CD4-positive, alpha-beta T cell treated with Interleukin-17A for 4 hours (primary cell): ENCODE data around the gene HOXB4.

Experiments used
- DNase-seq: peaks from one replicate; pipeline ENCODE4 v3.0.0-alpha.2; 2020; ENCODE audit warnings: mixed read lengths

Gene HOXB4

DNA sequence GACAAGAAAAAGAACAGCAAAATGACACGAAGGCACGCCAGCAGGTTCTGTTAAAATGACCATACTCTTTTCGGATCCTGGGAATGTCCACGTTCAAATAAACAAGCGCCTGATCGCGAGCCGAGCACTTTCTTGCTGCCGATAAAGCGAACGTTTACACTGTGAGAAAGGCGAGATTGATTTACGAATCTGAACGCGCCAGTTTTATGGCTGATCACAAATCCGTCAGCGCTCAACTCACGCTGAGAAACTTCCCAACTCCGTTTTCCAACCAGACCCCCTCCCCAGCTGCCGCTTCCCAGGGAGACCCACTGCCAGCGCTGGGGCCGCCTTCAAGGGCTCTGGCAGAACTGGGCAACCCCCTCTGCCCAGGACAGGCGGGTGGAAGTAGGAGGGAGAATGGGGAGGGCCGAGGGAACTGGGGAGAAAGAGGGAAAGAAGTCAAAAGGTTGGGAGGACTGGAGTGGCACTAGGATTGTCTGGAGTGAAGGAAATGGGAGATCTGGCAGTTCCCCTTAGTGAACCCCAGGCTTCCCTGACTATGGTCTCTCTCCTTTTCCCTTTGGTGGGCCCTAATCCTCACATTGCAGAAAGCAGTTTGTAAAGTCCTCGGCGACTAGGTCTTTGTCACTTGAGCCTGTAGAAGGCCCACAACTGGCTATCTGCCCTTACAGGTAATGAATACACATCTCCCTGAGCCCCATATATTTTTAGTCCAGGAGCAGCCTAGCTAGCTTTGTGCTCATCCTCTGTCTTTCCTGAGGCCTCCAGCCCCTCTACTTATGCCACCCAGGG, 6.9 kb downstream of the HOXB4 start:
- no peak for DNase-seq

DNA sequence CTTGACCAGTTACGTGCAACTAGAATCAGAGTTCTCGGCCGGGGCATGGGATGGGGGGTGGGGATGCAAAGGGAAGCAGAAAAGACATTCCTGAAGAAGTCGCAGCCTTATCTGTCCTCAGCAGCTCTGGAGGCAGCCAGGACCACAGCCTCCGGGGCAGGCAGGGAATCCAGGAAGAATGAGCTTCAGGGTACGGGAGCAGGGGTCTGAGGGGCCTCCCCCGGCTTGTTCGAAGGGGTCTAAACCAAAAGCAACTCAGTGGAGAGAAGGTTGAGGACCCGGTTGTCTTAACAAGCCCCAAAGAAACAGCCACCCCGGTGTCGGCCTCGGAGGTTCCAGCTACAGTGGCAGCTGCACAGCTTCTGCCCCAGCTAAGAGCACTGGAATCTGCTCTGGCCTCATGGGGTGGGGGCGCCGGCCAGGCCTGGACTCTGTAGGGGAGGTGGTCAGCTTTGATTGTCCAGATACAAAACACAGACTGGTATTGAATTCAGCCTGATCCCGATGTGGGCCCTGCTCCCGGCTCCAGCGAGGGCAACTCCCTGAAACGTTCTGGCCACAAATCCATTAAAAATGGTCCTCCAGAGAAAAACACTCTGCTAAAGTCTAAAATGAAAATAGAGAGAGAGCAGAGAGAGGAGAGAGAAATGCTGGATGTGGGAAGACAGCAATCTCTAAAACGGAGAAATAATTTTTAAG, 7.7 kb downstream of the HOXB4 start:
- DNase-seq = no peak

DNA sequence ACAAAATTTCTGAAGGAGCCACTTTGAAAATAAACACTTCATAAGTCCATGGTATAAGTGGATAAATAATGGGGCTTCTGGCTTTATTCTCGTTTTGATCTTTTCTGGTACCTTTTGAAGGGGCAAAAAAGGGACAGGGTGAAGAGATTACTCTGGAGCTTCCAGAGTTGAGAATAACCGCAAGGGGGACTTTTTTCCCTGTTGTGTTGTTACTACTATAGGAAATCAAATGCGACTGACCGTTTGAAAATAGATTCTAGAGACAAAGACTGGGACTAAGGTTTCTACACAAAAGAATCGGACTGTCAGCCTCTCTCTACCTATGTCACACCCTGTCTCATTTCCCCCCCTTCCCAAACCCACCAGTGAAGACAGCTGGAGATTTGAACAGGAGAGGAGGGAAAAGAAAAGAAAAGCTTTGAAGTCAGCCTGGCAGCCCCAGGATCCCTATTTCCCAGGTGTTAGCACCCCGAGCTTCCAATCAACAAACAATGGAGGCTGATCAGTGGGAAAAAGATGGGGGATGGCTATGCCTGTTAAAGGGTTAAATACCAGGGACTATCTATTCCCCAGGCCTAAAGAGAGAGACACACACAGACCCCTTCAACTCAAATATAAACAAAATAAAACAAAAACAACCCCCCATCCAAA, 8.4 kb downstream of the HOXB4 start:
- DNase-seq = no peak

DNA sequence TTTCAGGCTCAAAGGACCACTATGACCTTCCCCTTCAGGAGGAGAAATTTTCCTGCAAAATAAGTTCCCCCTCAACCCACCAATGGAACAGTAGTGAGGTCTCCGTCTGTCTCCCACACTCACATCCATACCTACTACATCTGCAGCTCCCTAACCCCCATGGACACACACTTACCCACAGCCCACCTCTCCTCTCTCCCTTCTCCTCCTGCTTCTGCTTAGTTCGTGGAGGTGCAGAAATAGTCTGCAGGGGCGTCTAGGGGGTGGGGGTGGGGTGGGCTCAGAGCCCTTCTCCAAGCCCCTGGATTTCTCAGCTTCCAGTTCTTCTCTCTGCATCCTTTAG, 8.9 kb downstream of the HOXB4 start:
- no peak for DNase-seq

DNA sequence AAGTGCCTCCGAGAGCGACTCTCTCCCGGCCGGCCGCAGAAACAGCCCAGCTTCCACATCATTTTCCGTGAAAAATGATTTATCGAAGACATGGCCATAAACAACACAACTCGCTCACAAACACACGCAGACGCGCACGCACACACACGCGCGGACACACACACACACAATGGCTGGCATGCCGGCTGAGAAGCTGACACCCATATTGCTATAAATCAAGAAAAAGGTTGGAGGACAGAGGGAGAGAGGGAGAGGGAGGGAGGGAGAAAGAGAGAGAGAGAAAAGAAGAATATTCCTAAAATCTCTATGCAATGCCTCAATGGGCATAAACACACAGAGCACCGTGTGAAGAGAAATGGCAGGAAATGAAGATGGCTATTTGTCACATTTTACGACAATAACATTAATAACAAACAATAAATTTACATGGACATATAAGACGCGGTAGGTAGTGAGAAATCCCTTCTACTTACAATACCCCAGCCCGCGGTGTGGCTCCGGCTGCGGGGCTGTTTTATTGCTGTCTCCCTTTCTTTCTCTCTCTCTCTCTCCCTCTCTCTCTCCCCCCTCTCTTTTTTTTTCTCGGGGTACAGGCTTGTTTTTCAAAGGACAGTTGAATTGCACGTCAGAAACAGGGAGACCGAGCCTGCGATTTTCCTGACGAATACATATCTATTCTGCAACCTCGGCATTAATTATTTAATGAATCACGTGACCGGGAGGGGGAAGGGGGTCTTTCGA, 9.5 kb downstream of the HOXB4 start:
- no peak for DNase-seq

DNA sequence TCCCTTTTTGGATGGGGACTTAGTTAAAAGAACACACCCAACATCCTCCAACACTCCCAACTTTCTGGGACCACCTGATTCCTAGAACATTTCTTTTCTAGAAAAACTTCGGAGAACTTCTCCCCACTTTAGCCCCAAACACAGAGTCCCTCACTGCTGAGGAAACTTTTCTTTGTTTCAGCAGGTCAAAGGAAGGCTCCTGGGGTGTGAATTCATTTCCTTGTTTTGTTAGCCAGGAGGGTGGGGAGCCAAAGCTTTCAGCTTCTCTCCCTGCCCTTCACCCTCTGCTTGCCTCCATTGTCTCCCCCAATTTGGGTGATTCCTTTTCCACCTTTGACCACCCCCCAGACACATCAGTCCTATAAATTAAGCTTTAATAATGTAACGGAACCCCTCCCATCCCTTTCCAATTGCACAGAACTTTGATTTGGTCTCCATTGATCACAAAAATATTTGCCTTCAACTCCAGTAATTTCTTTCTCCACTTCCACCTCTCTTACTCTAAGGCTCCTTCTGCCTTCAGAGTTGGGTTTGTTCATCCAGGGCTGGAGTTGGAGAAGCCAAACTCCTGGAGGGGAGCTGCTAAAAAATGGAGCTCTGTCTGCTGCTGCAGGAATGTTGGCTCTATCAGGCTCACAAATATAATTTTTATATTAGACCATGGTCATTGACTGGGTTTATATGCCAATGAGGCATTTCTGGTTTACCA, 10.3 kb downstream of the HOXB4 start:
- no peak for DNase-seq

DNA sequence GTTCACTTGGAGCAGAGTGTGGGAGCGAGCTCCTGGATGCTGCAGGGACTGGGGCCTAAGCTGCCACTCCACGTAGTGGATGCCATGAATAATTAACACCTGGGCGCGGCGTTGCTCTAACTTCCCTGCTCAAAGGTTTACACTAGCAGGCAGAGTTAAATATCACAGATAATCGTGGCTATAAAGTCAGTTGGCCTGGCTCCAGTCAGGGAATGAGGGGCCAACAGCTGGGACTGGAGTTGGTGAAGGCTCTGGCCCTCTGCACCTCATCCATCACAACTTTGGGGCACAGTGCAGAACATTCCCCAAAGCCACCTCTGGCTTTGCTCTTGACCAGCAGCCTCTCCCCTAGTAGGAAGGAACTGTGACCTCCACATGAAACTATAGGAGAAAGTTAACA, 10.9 kb downstream of the HOXB4 start:
- DNase-seq = no peak

DNA sequence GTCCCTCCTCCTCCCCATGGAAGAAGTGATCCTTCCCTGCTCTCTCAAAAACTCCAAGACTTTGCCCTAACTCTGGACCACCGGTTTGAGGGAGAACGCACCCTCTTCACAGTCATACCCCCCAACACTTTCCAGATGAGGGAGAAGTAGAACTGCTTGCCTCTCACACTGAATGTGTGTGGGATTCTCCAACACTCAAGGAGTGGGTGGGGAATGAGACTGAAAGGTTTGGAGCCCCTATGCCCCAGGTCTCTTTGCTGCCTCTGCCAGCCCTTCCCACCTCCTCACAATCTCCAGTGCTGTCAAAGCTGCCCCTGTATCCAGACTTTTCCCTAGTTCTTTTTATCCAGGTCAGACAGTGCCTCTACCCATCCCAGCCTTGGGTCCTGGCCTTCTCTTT, 11.4 kb downstream of the HOXB4 start:
- DNase-seq = no peak

DNA sequence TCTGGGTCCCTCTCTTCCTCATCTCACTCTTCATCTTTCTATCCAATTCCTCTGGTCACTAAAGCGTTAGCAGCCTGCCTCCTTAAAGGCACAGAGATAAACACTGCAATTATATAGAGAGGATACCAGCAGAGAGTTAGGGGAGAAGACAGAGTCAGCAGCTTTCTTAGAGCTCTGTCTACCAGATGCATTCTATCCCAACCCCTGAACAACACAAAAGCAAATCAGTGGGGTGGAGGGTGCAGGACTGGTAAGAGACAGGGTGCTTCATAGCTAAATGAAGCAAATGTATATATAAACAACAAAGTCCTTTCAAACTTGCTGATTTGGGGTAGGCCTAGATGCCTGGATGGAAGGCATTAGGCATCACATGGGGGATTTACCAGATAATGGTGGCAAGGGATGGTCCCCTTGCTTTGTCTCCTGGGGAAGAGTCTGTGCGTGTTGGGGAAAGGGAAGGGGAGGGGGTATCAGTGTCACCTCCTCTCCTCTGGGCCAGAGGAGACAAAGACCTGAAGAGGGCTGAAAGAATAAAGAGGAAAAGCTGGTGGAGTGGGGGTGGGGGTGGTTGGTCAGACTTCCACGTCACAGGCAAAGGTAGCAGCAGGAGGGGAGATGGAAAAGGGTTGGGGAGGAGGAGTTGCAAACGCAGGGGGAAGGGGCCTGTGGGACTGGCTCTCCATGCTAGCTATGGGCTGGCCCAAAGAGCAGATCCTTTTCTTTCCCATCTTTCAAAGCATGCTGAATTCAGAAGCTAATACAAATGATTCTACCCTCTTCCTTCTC, 12.0 kb downstream of the HOXB4 start:
- no peak for DNase-seq

DNA sequence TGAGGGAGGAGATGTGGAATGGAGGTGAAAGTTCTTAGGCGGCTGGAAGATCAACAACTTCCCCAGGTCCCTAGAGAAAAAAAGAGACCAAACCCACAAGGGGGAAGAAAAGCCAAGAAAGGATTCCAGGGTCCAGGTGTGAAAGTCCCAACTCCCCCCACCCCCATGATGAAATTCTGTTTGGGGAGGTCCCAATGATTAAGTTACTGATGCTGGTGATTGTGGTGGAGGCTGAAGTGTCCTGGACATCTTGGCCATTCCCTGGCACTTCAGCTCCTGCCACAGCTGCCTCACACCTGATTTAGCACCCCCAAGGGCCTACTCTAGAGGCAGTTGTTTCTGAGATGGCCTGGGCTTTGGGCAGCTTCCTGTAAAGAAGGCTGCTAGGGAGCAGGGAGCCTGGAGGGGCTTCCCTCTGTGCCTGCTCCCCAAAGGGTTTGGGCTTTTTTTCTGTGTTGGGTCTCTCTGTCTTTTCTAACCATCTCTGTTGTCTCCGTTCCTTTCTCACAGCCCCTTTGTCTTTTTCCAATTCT, 13.1 kb downstream of the HOXB4 start:
- DNase-seq = no peak

DNA sequence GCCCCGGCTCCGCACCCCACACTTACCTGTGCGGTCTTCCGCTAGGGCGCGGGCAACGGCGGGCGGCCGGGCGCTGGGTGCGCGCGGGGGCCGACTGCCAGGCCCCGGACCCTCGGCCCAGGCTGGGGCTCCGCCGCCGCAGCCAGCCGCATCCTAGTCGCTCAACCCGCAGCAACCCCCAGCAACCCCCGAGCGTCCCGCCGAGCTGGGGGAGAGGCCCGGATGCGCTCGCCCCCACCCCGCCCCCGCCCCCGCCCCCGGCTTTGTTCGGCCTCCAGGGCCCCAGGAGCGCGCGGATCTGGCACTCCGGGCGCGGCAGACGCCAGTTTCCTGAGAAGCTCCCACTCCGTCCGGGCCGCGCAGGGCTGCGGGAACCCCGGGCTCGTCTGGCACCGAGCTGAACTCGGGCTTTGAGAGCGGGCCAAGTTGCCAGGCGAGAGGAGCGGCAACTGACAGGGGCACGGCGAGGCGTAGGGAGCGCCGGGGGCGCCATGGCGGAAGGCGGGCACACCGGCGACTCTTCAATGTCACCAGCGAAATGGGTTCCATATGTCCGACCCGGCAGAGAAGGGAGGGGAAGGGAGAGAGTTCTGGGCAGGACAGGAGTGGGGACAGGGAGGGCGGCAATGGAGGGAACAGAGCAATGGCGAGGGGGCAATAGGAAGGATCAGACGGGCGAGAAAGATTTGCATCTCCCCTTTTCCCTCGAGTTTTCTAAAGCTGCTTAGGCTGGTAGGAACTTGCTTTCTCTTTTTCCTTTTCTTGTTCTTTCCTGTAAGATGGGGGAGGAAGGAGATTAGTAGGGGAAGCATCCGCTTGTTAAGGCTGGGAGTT, 13.7 kb downstream of the HOXB4 start:
- DNase-seq = no peak

DNA sequence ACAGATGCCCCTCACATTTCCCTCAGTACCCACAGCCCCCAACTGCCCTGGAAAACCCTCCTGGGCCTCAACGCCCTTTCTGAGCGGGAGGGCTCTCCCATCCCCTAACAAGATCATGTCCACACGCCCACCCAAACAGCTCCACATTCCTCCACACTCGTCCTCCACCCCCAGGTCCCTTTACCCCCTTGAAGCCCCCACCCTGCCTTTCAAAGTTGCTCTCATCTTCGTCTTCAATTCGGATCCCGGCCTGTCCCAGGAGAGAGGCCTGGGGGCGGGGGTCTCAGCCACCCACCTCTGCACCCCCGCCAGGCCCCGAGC, 14.3 kb downstream of the HOXB4 start:
- no peak for DNase-seq

DNA sequence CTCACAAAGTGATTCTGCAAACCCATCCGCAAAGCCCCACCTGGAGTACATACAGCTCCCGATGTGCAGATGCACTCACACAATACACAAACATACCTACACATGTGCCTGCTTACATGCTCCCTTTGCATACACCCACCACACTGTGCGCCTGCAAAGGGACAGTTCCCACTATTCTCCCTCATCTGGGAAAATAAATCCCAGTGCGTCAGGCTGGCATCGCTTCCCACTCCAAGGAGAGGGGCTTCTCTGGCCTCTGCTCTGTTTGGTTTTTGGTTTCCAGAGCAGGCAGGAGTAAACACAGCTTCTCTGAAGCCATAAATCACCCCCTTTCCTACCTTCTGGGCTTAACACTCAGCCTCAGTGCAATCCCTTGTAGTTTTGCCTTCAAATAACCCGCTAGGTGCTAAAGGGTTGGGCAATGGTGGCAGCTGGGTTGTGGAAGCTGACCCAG, 14.7 kb downstream of the HOXB4 start:
- no peak for DNase-seq

DNA sequence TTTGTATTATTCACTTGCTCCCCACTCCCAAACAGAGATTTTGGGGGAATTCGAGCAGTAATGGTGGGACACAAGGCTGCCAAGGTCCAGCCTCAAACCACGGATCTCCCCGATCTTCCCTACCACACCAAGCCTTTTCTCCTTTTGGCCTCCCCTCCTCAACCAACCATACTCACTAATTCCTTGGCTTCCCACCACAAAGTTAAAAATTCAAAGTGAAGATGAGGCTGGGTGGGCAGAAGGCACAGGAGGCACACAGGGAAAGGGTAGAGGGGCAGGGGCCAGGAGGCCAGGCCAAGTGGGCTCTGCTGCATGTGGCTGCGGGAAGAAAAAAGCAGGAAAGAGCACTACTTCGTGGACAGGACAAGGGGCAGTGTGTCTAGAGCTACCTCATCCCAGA, 15.2 kb downstream of the HOXB4 start:
- no peak for DNase-seq

DNA sequence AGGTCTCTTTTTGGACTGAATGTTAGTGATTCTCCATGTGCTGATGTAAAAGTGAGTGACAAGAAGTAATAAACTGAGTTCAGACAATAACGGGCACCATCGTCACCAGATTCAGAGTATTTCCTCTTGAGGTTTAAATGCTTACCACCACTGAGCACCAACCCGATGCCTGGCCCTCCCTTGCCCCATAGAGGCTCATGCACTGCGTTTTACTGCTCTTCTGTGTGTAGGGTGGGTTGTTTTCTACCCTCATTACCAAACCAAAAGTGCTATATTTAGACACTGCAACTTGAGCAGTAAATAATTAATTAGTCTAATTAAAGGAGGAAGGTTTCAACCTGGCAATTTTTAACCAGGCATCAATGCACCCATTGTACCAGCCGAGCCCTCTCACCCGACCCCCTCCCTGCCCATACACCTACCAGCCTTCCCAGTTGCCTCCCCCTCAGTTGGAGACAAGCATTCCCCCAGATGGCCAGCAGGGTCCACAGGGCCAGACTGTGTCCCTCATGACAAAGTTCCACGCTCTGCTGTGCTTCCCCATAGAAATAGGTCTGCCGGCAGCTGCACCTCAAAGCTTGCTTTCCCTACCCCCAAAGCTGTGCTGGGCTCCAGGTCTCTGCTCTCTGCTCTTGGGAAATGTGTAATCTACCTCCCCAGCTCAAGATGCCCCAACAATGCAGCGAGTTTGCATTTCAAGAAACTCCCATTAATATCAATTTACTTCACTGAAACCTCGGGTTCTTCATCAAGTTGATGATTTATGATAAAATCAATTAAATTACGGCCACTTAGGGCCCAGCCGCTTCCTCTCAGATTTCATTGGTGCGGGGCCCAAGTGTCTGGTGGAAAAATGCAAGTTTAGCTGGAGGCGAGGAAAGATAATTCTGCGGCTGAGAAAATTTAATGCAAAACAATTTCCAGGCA, 16.0 kb downstream of the HOXB4 start:
- no peak for DNase-seq

DNA sequence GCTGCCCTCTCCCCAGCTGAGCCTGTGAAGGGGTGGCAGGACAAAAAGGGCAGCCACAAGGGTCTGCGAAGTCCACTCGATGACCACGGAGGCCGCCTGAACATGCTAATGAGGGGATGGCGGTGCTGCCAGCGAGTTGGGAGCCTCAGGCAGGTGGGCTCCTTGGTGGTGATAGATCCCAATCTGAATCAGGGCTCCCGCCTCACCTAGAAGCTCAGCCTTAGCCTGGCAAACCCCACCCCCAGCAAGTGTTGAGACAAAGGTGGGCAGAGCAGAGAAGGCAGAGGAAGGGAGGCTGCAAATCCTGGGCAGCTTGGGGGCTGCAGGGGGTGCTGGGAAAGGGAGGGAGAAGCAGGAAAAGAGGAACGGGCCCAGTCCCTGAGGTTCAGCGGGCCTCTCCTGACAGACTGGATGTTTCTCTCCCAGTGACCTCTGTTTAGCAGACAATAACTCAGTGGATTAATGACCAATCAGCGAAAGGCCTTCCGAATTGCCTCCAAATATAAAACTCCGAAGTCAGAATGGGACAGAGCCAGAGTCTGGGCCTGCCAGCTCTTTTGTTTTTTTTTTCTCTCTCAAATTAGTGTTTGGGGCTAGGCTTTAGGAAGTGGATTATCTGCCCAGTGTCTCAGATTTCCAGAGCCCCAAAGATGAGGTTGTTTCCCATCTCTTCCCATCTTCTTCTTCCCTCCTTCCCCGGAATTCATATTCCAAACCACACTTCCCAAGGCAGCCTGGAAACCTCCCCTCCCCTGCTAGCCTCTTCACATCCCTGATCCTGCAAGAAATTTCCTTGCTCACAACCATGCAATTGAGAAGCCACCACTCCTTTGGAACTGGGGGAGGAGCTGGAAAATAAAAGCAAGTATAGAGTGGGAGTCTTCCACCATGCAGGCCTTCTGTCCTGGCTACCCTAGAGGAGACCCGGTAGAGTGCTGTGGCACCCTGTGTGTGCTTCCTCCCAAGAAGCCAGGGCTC, 18.0 kb downstream of the HOXB4 start:
- DNase-seq = no peak

DNA sequence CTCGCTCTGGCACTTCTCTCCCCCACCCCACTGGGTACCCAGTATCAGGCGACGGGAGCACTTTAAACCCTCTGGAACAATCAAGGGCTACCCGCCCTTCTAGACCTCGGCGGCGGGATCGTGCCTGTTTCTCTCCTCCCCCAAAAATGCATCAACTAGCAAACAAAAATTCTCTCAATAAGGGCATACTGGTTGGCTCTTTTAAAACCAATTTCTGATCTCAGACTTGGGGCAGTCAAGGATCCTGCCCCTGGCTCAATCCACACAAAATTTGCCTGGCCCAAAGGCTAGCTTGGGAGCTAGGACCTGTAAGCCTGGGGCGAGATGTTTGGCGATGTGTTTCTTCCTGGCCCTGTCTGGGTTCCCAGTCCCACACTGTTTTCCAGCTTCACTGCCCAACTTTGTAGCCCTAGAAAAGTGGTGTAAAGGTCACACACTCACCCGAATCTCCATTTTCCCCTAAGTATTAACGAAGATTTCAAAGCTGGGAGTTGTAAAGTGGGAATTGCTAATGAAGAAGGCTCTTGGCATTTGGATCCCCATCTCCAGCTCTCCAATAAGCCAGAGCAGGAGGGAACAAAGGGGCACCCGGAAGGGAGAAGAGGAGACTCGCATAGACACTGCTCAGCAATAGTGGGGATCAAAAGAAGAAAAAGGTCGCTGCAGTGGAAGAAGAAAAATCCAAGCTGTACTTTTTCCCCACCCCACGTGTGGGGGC, 18.9 kb downstream of the HOXB4 start:
- DNase-seq = no peak

DNA sequence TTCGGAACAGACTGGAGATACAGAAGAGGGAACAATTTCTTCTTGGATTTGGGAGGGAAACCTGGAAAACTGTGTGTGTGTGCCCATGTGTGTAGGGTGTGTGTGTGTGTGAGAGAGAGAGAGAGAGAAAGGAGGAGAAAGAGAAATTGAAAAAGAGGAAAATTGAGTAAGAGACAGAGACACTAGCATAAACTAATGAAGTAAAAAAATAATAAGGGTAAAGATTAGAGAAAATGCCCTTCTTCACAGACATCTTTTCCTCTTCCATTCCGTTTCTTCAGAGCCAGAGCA, 19.4 kb downstream of the HOXB4 start:
- no peak for DNase-seq
